Measurements from ENCODE around the gene STRC.
A peak's percentile ranks its signal among the peaks of the same experiment; 100 is the strongest.
"Not testable (repeated sequence)": the region's sequence is repeated elsewhere in the genome, so short reads cannot be mapped to it uniquely, and the experiment has no call there.

The STRC gene

DNA sequence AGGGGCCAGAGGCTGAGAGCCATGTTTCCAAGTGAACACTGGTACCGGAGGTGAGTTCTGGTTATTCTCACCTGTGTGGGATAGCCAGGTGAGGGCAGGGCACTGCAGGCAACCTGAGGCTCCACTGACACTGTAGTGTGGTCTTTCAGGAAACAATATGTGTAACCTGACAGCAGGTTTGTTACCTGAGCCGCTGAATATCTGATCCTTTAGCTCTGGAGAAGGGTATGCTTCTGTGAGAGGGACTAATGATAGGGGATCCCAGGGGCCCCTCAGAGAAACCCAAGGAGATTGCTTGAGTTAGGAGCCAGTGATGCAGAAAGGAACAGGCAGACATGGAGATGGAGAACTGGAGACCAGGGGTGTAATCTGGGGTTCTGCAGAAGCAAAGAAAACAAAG is at the start of gene STRC:
TSS of gene STRC (minus strand) at position 101 of the 400 bp plus-strand sequence. CDS start at position 23, 78 bp downstream.
- DNase-seq (ENCODE audit: low read depth); H3K4me3 ChIP-seq (ENCODE audit: low read length): not testable (repeated sequence)

DNA sequence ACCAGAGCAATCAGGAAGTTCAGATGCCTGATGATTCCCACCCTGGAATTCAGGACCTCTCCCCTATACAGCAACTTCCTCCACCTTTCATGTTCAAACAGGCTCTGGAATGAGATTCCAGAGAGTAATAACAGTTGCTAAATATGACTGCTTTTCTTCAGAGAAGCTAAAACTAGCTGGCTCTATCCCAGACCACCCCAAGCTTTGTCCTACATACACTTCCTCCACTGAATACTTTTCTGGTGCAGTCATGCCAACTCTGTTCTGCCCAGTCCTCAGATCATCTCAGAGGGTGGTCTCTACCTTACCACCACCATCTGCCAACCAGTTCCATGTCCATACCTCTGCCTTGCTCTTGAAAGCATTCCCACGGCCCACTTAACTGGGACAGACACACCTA is 47.6 kb upstream of the STRC start:
- not testable (repeated sequence) for DNase-seq (ENCODE audit: low read depth); H3K4me3 ChIP-seq (ENCODE audit: low read length)

DNA sequence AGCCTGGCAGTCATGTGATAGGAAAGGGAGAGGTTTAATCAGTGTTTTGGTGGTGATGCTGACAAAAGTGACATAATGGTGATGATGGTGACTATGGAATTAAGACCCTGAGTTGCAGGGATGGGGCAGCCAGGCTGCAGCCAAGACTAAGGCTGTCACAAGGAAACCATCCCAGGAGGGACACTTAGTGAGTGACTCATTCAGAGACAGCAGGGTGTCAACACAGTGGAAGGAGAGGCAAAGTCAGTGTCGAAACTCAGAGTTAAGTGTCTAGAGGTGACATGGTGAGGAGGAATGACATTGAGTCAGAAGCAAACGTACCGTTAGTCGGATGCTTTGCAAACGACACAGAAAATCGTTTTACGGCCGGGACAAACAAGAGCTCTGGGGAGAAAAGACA is 44.7 kb upstream of the STRC start:
- not testable (repeated sequence) for H3K4me3 ChIP-seq (ENCODE audit: low read length); DNase-seq (ENCODE audit: low read depth)

DNA sequence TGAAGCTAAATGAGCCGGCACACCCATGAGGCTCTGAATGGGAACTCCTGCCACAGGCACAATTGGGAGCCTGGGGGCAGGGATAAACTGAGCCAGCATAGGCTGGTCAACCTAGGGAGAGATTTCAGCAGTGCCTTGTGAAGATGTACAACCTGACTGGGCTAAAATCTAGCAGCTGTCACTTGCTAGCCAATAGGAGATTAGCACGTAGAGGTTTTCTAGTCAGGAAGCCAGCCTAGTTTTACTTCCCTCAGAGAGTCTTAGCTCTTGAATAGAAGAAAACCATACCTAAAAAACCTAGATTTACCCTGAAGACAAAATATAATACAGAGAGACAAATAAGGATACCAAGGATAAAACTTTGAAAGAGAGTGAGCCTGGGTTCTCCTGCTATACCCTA is 43.7 kb upstream of the STRC start:
- H3K4me3 ChIP-seq (ENCODE audit: low read length); DNase-seq (ENCODE audit: low read depth): not testable (repeated sequence)

DNA sequence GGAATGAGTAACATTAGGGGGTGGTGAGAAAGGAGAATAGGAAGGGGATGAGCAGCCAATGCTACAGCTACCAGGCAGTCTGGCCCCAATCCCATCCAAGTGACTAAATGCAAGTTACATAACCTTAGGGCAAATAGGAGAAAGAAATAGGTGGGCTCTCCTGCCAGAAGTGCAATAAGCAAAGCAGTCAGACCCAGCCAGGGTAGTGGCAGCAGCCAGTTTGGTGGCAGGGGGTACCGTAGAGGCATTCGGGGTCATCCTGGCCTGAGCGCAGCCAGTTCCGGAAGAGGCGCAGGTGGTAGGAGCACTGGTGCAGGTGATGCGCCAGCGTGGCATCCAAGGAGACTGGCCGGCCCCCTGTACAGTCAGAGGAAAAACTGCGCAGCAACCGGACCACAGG is 41.1 kb upstream of the STRC start:
- H3K4me3 ChIP-seq (ENCODE audit: low read length); DNase-seq (ENCODE audit: low read depth): not testable (repeated sequence)

DNA sequence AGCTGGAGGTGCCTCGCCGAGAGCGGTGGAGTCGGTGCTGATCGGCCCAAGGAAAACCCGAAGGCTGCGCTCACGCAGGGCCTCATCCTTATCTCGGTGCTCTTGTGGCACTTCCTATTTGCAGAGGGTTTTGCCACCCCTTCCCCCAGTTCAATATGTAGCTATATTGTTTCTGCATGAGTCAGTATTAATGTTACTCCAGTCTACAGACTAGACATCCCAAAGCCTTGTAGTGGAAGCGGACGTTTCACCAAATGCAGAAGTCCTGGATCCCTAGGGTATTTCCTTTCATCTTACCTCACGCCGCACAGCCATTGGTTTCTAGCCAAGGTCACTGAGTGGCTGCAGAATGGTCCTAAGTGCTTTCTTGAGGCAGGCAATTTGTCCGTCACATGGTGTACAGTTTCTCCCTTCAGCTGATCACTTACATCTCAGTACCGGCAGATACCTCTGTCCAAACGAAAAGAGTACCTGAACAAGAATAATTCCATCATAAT is 30.9 kb upstream of the STRC start:
- not testable (repeated sequence) for DNase-seq (ENCODE audit: low read depth); H3K4me3 ChIP-seq (ENCODE audit: low read length)

DNA sequence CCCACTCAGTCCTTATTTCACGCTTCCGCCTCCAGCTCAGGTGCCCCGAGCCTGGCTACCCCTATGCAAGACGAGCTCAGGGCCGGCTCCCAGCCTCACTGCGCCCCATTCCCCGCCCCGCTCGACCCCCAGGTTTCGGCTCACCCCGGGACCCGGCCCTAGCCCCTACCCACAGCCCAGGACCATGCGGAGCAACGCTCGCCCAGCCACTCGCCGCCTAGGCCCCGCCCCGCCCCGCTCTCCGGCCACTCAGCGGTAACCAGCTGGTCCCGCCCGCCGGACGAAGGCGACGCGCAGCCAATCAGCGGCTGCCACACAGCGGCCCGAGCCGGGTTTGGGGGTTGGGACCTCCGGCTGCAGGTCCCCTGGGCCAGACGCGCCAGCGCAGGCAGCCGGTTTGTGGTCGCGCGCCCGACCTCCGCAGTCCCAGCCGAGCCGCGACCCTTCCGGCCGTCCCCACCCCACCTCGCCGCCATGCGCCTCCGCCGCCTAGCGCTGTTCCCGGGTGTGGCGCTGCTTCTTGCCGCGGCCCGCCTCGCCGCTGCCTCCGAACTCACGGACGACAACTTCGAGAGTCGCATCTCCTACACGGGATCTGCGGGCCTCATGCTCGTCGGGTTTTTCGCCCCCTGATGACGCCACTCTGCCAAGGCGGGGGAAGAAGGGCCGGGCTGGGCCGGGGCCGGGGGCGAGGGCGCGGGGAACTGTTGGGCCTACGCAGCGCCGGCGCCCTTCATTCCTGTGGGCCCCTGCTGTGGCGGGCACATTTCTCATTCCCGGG is 30.2 kb upstream of the STRC start, which contains the start of gene CATSPER2:
TSS of gene CATSPER2 (minus strand) at position 196 of the 781 bp plus-strand sequence. CDS start 783 bp downstream, outside the sequence.
- H3K4me3 ChIP-seq (ENCODE audit: low read length) = no peak within 1 kb of the TSS

DNA sequence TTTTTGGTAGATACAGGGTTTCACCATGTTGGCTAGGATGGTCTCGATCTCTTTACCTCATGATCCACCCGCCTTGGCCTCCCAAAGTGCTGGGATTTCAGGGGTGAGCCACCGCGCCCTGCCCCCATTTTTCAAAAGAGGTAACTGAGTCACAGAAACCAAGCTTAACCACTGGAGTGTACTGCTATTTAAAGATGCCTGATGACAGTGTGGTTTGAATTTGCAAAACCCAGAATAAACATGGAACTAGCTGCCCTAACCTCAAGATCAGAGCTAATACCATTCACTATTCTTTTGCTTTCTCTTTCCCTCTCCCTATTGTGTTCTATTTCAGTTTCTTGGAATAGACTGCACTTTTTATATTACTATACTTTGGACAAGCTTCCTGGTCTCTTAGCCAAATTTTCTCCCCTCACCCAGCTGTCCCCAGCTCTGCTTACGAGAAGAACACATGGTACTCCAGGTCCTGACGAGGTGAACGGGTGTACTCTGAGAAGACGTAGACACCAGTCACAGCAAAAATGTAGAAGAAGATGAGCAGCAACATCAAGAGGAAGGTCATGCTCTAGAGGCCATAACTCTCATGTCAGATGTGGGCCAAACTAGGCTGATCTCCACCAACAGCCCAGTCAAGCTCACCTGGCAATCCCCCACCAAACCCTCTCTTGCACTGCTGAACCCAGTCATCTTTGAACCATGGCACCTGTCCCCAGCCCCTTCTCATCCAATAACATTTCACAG is 20.0 kb upstream of the STRC start:
- H3K4me3 ChIP-seq (ENCODE audit: low read length); DNase-seq (ENCODE audit: low read depth): not testable (repeated sequence)

More for the DNA sequence above, 30.2 kb upstream of the STRC start, which contains the start of gene CATSPER2:
- no peak for DNase-seq (ENCODE audit: low read depth)
- TF ChIP-seq, protein P1, sequence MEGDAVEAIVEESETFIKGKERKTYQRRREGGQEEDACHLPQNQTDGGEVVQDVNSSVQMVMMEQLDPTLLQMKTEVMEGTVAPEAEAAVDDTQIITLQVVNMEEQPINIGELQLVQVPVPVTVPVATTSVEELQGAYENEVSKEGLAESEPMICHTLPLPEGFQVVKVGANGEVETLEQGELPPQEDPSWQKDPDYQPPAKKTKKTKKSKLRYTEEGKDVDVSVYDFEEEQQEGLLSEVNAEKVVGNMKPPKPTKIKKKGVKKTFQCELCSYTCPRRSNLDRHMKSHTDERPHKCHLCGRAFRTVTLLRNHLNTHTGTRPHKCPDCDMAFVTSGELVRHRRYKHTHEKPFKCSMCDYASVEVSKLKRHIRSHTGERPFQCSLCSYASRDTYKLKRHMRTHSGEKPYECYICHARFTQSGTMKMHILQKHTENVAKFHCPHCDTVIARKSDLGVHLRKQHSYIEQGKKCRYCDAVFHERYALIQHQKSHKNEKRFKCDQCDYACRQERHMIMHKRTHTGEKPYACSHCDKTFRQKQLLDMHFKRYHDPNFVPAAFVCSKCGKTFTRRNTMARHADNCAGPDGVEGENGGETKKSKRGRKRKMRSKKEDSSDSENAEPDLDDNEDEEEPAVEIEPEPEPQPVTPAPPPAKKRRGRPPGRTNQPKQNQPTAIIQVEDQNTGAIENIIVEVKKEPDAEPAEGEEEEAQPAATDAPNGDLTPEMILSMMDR (conservative IDR thresholded peaks at IDR 0.05; ENCODE audit: low read depth, low read length) = no peak

DNA sequence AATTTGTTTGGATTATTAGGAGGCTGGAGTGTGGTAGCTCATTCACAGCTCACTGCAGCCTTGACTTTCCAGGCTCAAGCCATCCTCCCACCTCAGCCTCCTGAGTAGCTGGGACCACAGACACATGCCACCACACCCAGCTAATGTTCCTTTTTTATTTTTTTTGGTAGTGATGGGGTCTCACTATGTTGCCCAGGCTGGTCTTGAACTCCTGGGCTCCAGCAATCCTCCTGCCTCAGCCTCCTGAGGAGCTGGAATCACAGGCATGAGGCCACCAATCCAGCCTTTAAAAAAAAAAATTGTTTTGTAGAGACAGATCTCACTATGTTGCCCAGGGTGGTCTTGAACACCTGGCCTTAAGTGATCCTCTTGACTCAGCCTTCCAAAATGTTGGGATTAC is 8.3 kb upstream of the STRC start:
- not testable (repeated sequence) for H3K4me3 ChIP-seq (ENCODE audit: low read length); DNase-seq (ENCODE audit: low read depth)

DNA sequence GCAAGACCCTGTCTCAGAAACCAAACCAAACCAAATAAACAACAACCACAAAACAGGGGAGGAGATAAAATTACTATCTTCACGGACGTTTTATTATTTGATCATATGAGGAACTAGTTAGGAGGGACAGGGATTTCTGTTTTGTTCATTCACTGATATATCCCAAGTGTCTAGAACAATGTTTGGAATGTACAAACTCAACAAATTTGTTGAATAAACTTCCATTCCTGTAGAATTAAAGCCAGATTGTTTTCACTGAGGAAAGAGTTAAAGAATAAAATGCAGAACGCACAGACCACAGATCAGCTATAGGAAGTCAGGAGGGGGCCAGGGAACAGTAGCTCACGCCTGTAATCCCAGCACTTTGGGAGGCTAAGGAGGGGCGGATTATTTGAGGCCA is 6.5 kb upstream of the STRC start:
- TF ChIP-seq, protein P1 (conservative IDR thresholded peaks at IDR 0.05; ENCODE audit: low read depth, low read length) = no peak
- DNase-seq (ENCODE audit: low read depth) = no peak

DNA sequence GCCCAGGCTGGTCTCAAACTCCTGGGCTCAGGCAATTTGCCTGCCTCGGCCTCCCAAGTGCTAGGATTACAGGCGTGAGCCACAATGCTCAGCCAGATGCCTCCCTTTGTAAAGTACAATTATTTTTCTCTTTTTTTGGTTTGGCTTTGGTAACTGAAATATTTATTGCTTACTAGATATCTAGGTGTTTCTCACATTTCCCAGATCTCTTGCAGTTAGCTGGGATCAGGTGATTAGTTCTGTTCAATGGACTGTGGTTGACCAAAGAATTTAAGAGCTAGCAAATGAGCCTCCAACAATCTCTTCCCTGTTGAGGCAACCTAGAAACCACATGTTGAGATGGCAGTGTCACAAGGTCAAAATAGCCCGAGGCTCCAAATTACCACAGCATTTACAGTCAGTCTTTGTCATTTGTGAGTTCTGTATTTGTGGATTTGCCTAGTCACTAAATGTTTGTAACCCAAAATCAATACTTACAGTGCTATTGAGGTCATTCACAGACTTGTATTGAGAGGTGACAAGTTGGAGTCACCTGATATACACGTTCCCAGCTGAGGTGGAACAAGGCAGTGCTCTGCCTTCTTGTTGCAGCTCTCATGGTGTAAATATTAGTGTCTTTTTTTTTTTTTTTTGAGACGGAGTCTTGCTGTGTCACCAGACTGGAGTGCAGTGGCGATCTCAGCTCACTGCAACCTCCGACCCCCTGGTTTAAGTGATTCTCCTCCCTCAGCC is 3.6 kb upstream of the STRC start:
- H3K4me3 ChIP-seq (ENCODE audit: low read length); DNase-seq (ENCODE audit: low read depth): not testable (repeated sequence)

More for the DNA sequence above, 6.5 kb upstream of the STRC start:
- H3K4me3 ChIP-seq (ENCODE audit: low read length) = no peak overlapping the region

DNA sequence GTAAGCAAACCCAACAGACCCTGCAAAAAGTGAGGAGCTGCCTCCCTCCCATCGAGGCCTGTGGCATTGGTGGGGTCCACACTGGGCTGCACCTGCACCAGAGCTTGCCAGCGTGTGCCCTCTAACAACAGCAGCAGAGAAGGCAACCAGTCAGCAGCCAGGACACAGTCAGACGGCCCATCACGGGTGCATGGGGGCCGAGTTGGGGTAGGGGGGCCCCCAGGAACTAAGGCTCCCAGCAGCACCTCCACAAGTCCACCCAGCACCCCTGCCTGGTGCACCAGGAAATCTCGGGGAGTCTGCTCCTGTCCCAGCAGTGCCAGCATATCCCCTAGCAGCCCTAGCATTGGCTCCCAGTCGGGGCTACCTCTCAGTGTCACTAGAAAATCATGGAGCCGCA is 850 bp downstream of the STRC start:
- not testable (repeated sequence) for DNase-seq (ENCODE audit: low read depth)

DNA sequence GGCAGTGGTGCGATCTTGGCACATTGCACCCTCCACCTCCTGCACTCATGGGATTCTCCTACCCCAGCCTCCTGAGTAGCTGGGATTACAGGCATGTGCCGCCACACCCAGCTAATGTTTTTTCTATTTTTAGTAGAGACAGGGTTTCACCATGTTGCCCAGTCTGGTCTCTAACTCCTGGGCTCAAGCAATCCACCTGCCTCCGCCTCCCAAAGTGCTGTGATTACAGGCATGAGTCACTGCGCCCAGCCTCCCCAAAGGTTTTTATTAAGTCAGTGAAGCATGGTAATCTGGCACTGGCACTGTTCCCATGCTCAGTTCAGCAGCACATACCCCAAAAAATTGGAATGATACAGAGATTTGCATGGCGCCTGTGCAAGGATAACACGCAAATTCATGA is 16.4 kb downstream of the STRC start:
- peak; percentile 80 for DNase-seq (ENCODE audit: low read depth)
- not testable (repeated sequence) for H3K4me3 ChIP-seq (ENCODE audit: low read length)

More for the DNA sequence above, 850 bp downstream of the STRC start:
- not testable (repeated sequence) for H3K4me3 ChIP-seq (ENCODE audit: low read length)

DNA sequence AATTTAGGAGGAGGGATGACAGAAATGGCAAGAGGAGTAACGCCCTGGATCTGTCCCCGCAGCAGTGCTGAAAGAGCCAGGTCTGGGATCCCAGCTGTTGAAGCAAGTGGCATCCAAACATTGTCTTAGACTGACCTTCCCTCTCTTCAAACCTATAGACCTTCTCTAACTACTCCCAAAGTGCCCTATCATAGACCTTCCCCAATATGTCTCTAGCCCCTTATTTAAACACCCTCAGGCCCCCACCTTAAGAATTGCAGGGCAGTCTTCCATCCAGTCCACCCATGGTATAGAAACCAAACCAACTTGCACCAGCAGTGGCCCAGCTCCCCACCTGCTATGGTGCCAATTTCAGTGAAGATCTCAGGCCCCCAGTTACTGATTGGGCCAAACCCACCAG is 18.4 kb downstream of the STRC start:
- not testable (repeated sequence) for DNase-seq (ENCODE audit: low read depth); H3K4me3 ChIP-seq (ENCODE audit: low read length)

DNA sequence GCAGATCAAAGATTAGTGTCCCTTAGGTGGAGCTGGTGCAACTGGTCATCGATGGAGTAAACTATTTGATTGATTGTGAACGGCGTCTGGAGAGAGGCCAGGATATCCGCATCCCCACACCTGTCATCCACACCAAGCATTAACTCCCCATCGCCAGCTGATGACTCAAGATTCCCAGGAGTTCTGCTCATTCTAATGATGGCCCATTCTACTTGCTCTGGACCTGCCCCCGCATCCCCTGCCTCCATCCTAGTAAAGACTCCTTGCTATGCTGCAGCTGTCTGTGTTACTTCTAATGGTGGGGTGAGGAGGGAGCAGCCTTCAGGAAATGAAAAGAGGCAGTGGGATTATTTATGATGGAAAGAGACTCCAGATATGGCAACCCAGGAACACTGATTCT is 19.5 kb downstream of the STRC start:
- DNase-seq (ENCODE audit: low read depth); H3K4me3 ChIP-seq (ENCODE audit: low read length): not testable (repeated sequence)

DNA sequence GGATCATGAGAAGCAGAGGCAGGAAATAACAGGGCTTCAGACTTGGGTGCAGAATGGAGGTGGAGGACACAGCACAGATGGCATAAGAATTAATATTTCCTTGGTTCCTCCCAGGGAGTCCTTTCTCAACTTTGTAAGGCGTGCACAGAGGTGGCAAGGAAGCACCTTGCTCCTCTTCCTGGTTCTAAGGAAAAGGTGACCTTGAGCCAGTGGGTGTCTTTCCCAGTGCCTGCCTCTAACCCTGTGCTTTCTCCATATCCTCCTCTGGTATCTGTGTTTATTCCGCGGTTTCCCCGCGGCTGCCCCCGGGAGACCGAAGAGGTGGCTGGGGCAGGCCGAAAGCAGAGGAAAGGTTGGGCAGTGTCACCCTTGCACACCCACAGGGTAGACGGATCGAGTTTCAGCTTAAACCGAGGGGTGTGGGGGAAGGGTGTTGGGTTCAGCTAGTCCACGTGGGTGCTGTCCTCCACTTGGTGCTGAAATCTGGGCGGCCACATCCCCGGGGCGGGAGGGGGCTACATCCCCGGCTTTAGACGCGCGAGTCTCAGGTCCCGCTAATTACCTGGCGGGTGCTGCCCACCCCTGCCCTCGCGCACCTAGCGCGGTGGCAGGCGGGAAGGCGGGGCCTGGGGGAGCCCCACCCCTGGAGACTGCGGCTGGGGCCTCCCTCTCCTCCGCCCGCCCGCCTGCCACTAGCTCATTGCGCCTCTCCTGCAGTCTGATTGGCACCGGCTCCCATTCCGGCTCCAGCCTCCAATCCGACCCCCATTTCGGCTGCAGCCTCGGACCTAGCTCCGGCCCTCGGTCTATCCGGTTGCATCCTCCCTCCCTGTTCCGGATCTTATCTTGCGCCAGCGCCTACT is 25.0 kb downstream of the STRC start, which contains the start of gene CKMT1B:
TSS of gene CKMT1B (plus strand) at position 700 of the 863 bp plus-strand sequence. CDS start 192 bp downstream, outside the sequence.
- H3K4me3 ChIP-seq (ENCODE audit: low read length) = not testable (repeated sequence)

More for the DNA sequence above, 25.0 kb downstream of the STRC start, which contains the start of gene CKMT1B:
- not testable (repeated sequence) for DNase-seq (ENCODE audit: low read depth)

All from retinal pigment epithelial cell (primary cell).